WTC11 (cell line): ENCODE results near the gene PARP2. TPM values are rescaled to one million over a fixed set of nuclear protein-coding genes. Genes with fewer than 3 reads are reported as not detected.

Experiments used
- AR ChIP-seq: fragments of 250-450 bp; sonication (Bioruptor Pico); IDR thresholded peaks from 2 replicates; pipeline ENCODE4 v1.9.0; 2021; ENCODE audit warnings: mild to moderate bottlenecking
- ATF2 ChIP-seq: sonication (generic); formaldehyde crosslinking; IDR thresholded peaks from 2 replicates; pipeline ENCODE4 v1.8.1; 2022; ENCODE audit warnings: low read depth, missing genetic modification reagents, borderline replicate concordance
- ATF3 ChIP-seq: sonication (generic); formaldehyde crosslinking; conservative IDR thresholded peaks from 2 replicates; pipeline ENCODE4 v1.8.1; 2022; ENCODE audit warnings: mild to moderate bottlenecking, missing genetic modification reagents
- E2F1 ChIP-seq: sonication (generic); formaldehyde crosslinking; IDR thresholded peaks from 2 replicates; pipeline ENCODE4 v1.8.0; 2022; ENCODE audit warnings: mild to moderate bottlenecking, missing genetic modification reagents
- EMX1 ChIP-seq: fragments of 250-450 bp; sonication (Bioruptor Pico); IDR thresholded peaks from 2 replicates; pipeline ENCODE4 v1.8.0; 2021; ENCODE audit warnings: mild to moderate bottlenecking
- FOXJ3 ChIP-seq: sonication (generic); formaldehyde crosslinking; IDR thresholded peaks from 2 replicates; pipeline ENCODE4 v1.9.0; 2021; ENCODE audit warnings: missing genetic modification reagents, mild to moderate bottlenecking, borderline replicate concordance
- FOXK1 ChIP-seq: sonication (generic); formaldehyde crosslinking; IDR thresholded peaks from 2 replicates; pipeline ENCODE4 v1.8.0; 2022; ENCODE audit warnings: mild to moderate bottlenecking, moderate library complexity, missing genetic modification reagents
- JAZF1 ChIP-seq: fragments of 250-450 bp; sonication (Bioruptor Pico); IDR thresholded peaks from 2 replicates; pipeline ENCODE4 v1.9.0; 2021; ENCODE audit warnings: moderate library complexity, mild to moderate bottlenecking, inconsistent platforms
- KAT7 ChIP-seq: sonication (generic); formaldehyde crosslinking; IDR thresholded peaks from 2 replicates; pipeline ENCODE4 v1.8.1; 2023; ENCODE audit warnings: missing genetic modification reagents, mild to moderate bottlenecking, borderline replicate concordance
- MLX ChIP-seq: sonication (generic); formaldehyde crosslinking; IDR thresholded peaks from 2 replicates; pipeline ENCODE4 v1.8.1; 2023; ENCODE audit warnings: mild to moderate bottlenecking, missing genetic modification reagents, moderate library complexity
- MYBL2 ChIP-seq: sonication (generic); formaldehyde crosslinking; IDR thresholded peaks from 2 replicates; pipeline ENCODE4 v1.8.1; 2023; ENCODE audit warnings: mild to moderate bottlenecking, moderate library complexity, missing genetic modification reagents
- NFE2L1 ChIP-seq: sonication (generic); formaldehyde crosslinking; IDR thresholded peaks from 2 replicates; pipeline ENCODE4 v1.8.1; 2023; ENCODE audit warnings: missing genetic modification reagents
- SMAD4 ChIP-seq: sonication (generic); formaldehyde crosslinking; IDR thresholded peaks from 2 replicates; pipeline ENCODE4 v1.8.0; 2022; ENCODE audit warnings: mild to moderate bottlenecking, missing genetic modification reagents
- TEAD1 ChIP-seq: sonication (generic); formaldehyde crosslinking; IDR thresholded peaks from 2 replicates; pipeline ENCODE4 v1.8.0; 2022; ENCODE audit warnings: mild to moderate bottlenecking, missing genetic modification reagents
- TP53 ChIP-seq: sonication (generic); formaldehyde crosslinking; IDR thresholded peaks from 2 replicates; pipeline ENCODE4 v1.8.1; 2023; ENCODE audit warnings: mild to moderate bottlenecking, missing genetic modification reagents
- USF1 ChIP-seq: sonication (generic); formaldehyde crosslinking; IDR thresholded peaks from 2 replicates; pipeline ENCODE4 v1.8.0; 2022; ENCODE audit warnings: mild to moderate bottlenecking, missing genetic modification reagents
- USF2 ChIP-seq: sonication (generic); formaldehyde crosslinking; IDR thresholded peaks from 2 replicates; pipeline ENCODE4 v1.8.1; 2023; ENCODE audit warnings: mild to moderate bottlenecking, missing genetic modification reagents, moderate library complexity
- ZMAT4 ChIP-seq: fragments of 250-450 bp; sonication (Bioruptor Pico); IDR thresholded peaks from 2 replicates; pipeline ENCODE4 v1.9.0; 2021; ENCODE audit warnings: mild to moderate bottlenecking
- ZNF121 ChIP-seq: sonication (generic); formaldehyde crosslinking; IDR thresholded peaks from 2 replicates; pipeline ENCODE4 v1.8.0; 2023; ENCODE audit warnings: missing genetic modification reagents
- ZNF138 ChIP-seq: sonication (generic); formaldehyde crosslinking; conservative IDR thresholded peaks from 2 replicates; pipeline ENCODE4 v1.8.1; 2022; ENCODE audit warnings: mild to moderate bottlenecking, moderate library complexity, missing genetic modification reagents
- ZNF219 ChIP-seq: sonication (generic); formaldehyde crosslinking; IDR thresholded peaks from 2 replicates; pipeline ENCODE4 v1.8.0; 2023; ENCODE audit warnings: missing genetic modification reagents, mild to moderate bottlenecking, borderline replicate concordance
- ZNF396 ChIP-seq: fragments of 250-450 bp; sonication (Bioruptor Pico); IDR thresholded peaks from 2 replicates; pipeline ENCODE4 v1.8.0; 2021; ENCODE audit warnings: mild to moderate bottlenecking, moderate library complexity, borderline replicate concordance
- ZNF416 ChIP-seq: fragments of 250-450 bp; sonication (Bioruptor Pico); IDR thresholded peaks from 2 replicates; pipeline ENCODE4 v1.9.0; 2021; ENCODE audit warnings: mild to moderate bottlenecking, inconsistent platforms
- ZNF532 ChIP-seq: fragments of 250-450 bp; sonication (Bioruptor Pico); IDR thresholded peaks from 2 replicates; pipeline ENCODE4 v1.9.0; 2021; ENCODE audit warnings: mild to moderate bottlenecking, borderline replicate concordance
- total RNA-seq: library from RNA; stranded (reverse); gene quantifications from 3 replicates; pipeline ENCODE4 v1.2.3, GENCODE V29; 2021

PARP2 gene
- total RNA-seq, 1 experiment from 2014 or later: 37.1 TPM

- TF ChIP-seq ZNF121 (CRISPR knock-in tag) (peak; percentile 10; the same call in 1 of the 2 replicates), USF1 (CRISPR knock-in tag) (no peak), TEAD1 (CRISPR knock-in tag) (peak; percentile 91; the same call in 1 of the 2 replicates), ZNF532 (CRISPR knock-in tag) (peak; percentile 88), FOXJ3 (CRISPR knock-in tag) (no peak), EMX1 (CRISPR knock-in tag) (peak; percentile 96), MYBL2 (no peak), SMAD4 (CRISPR knock-in tag) (no peak), NFE2L1 (CRISPR knock-in tag) (no peak), MLX (CRISPR knock-in tag) (no peak), ZNF138 (no peak), E2F1 (peak; percentile 37; the same call in 1 of the 2 replicates), USF2 (0 out of 2 replicates have a peak, but pooled peaks have one; percentile 5), AR (CRISPR knock-in tag) (peak; percentile 91), TP53 (CRISPR knock-in tag) (no peak), ZNF396 (CRISPR knock-in tag) (no peak), KAT7 (CRISPR knock-in tag) (no peak), FOXK1 (CRISPR knock-in tag) (peak; percentile 88), ZMAT4 (CRISPR knock-in tag) (no peak), ATF3 (CRISPR knock-in tag) (no peak), ZNF416 (CRISPR knock-in tag) (peak; percentile 93), ATF2 (no peak), JAZF1 (no peak), ZNF219 (CRISPR knock-in tag) (no peak)
These were observed at the start of gene PARP2 (continued) for GRCh38 chr14:20343092-20343861.
